Hepatocyte (in vitro differentiated cells): ENCODE measurements around the gene PTPRT. TPM values are rescaled to one million over a fixed set of nuclear protein-coding genes. Genes with fewer than 3 reads are reported as not detected.

Experiments
- DNase-seq: peaks from one replicate; pipeline ENCODE4 v3.0.0-alpha.2; 2016; ENCODE audit warnings: low spot score
- H2AFZ ChIP-seq: fragments of 200-600 bp; sonication (generic); 2 replicates; pipeline ENCODE4 v1.6.0; 2016; ENCODE audit warnings: antibody characterized with exemption, mild to moderate bottlenecking
- H3K27ac ChIP-seq: fragments of 200-600 bp; sonication (generic); 2 replicates; pipeline ENCODE4 v1.5.1; 2016; ENCODE audit warnings: mild to moderate bottlenecking
- H3K27me3 ChIP-seq: fragments of 200-600 bp; sonication (generic); 2 replicates; pipeline ENCODE4 v1.6.1; 2016
- H3K36me3 ChIP-seq: fragments of 200-600 bp; sonication (generic); replicated peaks from 2 replicates; pipeline ENCODE4 v1.5.1; 2016; ENCODE audit warnings: low read depth; ENCODE audit not compliant: insufficient read depth
- H3K4me1 ChIP-seq: fragments of 200-600 bp; sonication (generic); 2 replicates; pipeline ENCODE4 v1.5.1; 2016; ENCODE audit warnings: mild to moderate bottlenecking, moderate library complexity; ENCODE audit not compliant: insufficient read depth
- H3K4me2 ChIP-seq: fragments of 200-600 bp; sonication (generic); 2 replicates; pipeline ENCODE4 v1.6.0; 2016
- H3K4me3 ChIP-seq: fragments of 200-600 bp; sonication (generic); 2 replicates; pipeline ENCODE4 v1.5.1; 2016; ENCODE audit warnings: mild to moderate bottlenecking
- H3K79me2 ChIP-seq: fragments of 200-600 bp; sonication (generic); 2 replicates; pipeline ENCODE4 v1.6.0; 2017; ENCODE audit warnings: mild to moderate bottlenecking
- H3K9me2 ChIP-seq: fragments of 200-600 bp; sonication (generic); replicated peaks from 2 replicates; pipeline ENCODE4 v1.6.0; 2017; ENCODE audit warnings: mild to moderate bottlenecking; ENCODE audit not compliant: insufficient read depth
- H3K9me3 ChIP-seq: fragments of 200-600 bp; sonication (generic); 2 replicates; pipeline ENCODE4 v1.5.1; 2016; ENCODE audit warnings: low read depth, mild to moderate bottlenecking
- H4K20me1 ChIP-seq: fragments of 200-600 bp; sonication (generic); 2 replicates; pipeline ENCODE4 v1.6.0; 2016; ENCODE audit warnings: mild to moderate bottlenecking; ENCODE audit not compliant: insufficient read depth, poor library complexity, severe bottlenecking
- CTCF ChIP-seq: fragments of 200-600 bp; sonication (generic); IDR thresholded peaks from 2 replicates; pipeline ENCODE4 v1.5.1; 2016; ENCODE audit warnings: antibody characterized with exemption, mild to moderate bottlenecking; ENCODE audit not compliant: poor library complexity
- EZH2 ChIP-seq: fragments of 200-600 bp; sonication (generic); IDR thresholded peaks from 2 replicates; pipeline ENCODE4 v1.6.1; 2016; ENCODE audit warnings: antibody characterized with exemption, mild to moderate bottlenecking, borderline replicate concordance
- EZH2phosphoT487 ChIP-seq: fragments of 200-600 bp; sonication (generic); IDR thresholded peaks from one replicate; pipeline ENCODE4 v1.6.1; 2018; ENCODE audit warnings: antibody characterized with exemption, mild to moderate bottlenecking, low read depth, moderate library complexity; ENCODE audit not compliant: unreplicated experiment, severe bottlenecking
- WGBS: methylation state at CpG from one replicate; pipeline ENCODE4 v1.1.6; 2016; ENCODE audit warnings: low lambda C conversion rate; ENCODE audit errors: missing lambda C conversion rate; 5-methylcytosine and 5-hydroxymethylcytosine counted together
- polyA plus RNA-seq: library from polyadenylated mRNA; unstranded; fragments of >200 nt; fragmentation: Nextera tagmentation; extraction: Ambion mirVana; gene quantifications from 2 replicates; pipeline ENCODE4 v1.2.1, GENCODE V29; 2016
- total RNA-seq: library from RNA; depleted of rRNA; stranded (reverse); fragments of >200 nt; gene quantifications from 2 replicates; pipeline ENCODE4 v1.2.3, GENCODE V29; 2014

PTPRT gene
- total and polyA plus RNA-seq, 2 experiments from 2014 or later: 0.47 to 0.83 TPM

- Histone ChIP-seq H3K4me2 (no peak overlapping the region), H3K27ac (no peak overlapping the region), H3K36me3 (no peaks in the 10 kb centered on the region), H3K4me1 (no peaks in the 10 kb centered on the region), H3K79me2 (no peaks in the 10 kb centered on the region), H3K9me2 (no peaks in the 10 kb centered on the region), H3K9me3 (no peaks in the 10 kb centered on the region), H3K27me3 (peaks cover 3% of the 10 kb centered on the region), H3K4me3 (no peak overlapping the region), H4K20me1 (no peaks in the 10 kb centered on the region), H2AFZ (no peak overlapping the region)
- no peak for DNase-seq
- 84% methylated on average over 11 of the region's 11 CpGs for WGBS
- TF ChIP-seq CTCF: no peak
These were observed 394.5 kb downstream of the PTPRT start for GRCh38 chr20:42795111-42795695.

GRCh38 chr20:42792052-42792451 lies 397.7 kb downstream of the PTPRT start:
- no peak overlapping the region for H3K27ac ChIP-seq
- no peak overlapping the region for H3K4me3 ChIP-seq
- no peaks in the 10 kb centered on the region for H3K4me1 ChIP-seq
- no peak overlapping the region for H2AFZ ChIP-seq
- H3K27me3 ChIP-seq: no peaks in the 10 kb centered on the region
- no peaks in the 10 kb centered on the region for H3K36me3 ChIP-seq
- no peaks in the 10 kb centered on the region for H3K9me3 ChIP-seq
- no peak for TF ChIP-seq EZH2phosphoT487
- no peak for TF ChIP-seq CTCF
- TF ChIP-seq EZH2: no peak
- no peaks in the 10 kb centered on the region for H3K9me2 ChIP-seq
- WGBS: 94% methylated on average over 1 of the region's 1 CpG
- H4K20me1 ChIP-seq: no peaks in the 10 kb centered on the region
- no peak overlapping the region for H3K4me2 ChIP-seq
- DNase-seq: no peak
- no peaks in the 10 kb centered on the region for H3K79me2 ChIP-seq

GRCh38 chr20:42790111-42790510 lies 399.6 kb downstream of the PTPRT start:
- Histone ChIP-seq H3K4me2 (no peak overlapping the region), H3K4me1 (no peaks in the 10 kb centered on the region), H3K4me3 (no peak overlapping the region), H3K79me2 (no peaks in the 10 kb centered on the region), H3K27ac (no peak overlapping the region), H4K20me1 (no peaks in the 10 kb centered on the region), H3K27me3 (no peaks in the 10 kb centered on the region), H3K9me3 (no peaks in the 10 kb centered on the region), H3K9me2 (no peaks in the 10 kb centered on the region), H3K36me3 (no peaks in the 10 kb centered on the region), H2AFZ (no peak overlapping the region)
- no peak for DNase-seq
- WGBS: 71% methylated on average over 2 of the region's 2 CpGs
- no peak for TF ChIP-seq EZH2
- no peak for TF ChIP-seq CTCF
- no peak for TF ChIP-seq EZH2phosphoT487

DNA sequence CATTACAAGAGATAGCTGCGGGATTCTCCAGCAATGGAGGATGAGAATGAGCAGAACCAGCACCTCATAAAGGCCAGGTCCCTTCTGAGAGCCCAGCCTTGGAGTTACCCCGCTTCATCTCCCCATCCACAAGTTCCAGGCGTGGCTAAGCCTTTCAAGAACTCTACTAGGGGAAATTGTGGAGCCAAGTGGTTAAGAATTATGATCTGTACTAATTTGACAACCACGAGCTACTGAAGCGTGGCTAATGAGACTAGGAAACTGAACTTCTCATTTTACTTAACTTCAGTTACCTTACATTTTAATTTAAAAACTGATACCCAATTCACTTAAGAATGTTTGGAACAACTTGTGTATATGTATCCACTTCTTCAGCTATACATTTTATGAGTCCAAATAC lies 401.0 kb downstream of the PTPRT start:
- Histone ChIP-seq H3K79me2 (no peaks in the 10 kb centered on the region), H3K27me3 (no peaks in the 10 kb centered on the region), H3K9me2 (no peaks in the 10 kb centered on the region), H3K9me3 (no peaks in the 10 kb centered on the region), H3K36me3 (no peaks in the 10 kb centered on the region), H2AFZ (no peak overlapping the region), H4K20me1 (no peaks in the 10 kb centered on the region), H3K4me1 (no peaks in the 10 kb centered on the region), H3K27ac (no peak overlapping the region), H3K4me3 (no peak overlapping the region), H3K4me2 (no peak overlapping the region)
- no peak for TF ChIP-seq EZH2phosphoT487
- no peak for TF ChIP-seq EZH2
- no peak for TF ChIP-seq CTCF
- 80% methylated on average over 5 of the region's 5 CpGs for WGBS
- DNase-seq: no peak
